ENCODE data around the gene SLC4A3. TPM values are rescaled to one million over a fixed set of nuclear protein-coding genes. Genes with fewer than 3 reads are reported as not detected.

Gene SLC4A3
- total RNA-seq, 1 donor from 2014 or later, result 12.2 TPM

DNA sequence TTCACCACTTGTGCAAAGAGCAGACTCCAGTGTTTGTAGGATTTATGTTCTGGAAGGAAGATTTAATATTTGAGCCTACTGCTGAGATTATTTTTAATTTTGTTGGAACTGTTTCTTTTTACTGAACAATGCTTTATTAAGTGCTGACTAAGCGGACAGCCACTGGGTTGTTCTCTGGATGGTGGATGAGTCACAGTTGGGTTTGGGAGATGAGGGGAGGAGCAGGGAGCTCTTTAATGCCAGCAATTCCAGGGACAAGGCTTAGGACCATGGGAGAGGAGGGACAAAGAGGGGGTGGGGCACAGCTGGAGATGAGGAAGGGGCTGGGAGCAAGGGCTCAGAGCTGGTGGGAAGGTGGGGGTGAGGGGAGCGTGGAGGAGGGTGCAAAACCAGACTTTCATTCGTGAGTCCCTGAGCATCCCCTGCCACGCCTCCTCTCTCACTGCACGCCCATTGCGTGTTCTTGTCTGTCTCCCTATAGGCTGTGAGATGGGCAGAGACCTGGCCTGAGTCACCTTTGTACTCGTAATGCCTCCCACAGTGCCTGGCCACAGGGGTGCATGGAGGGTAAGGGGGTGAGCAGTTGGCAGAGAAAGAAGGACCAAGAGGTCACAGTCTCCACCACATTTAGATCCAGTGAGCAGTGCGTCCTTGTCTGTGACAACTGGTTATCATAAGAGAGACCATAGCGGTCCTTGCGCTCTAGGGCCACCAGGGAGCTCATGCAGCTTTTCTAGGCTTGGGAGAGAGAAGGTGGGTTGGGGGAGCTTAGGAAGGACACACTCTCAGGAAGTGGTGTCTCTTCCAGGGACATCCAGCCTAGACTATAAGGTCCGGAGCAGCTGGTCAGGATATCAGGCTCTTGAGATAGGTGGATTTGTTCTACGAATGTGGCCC, 18.4 kb downstream of the SLC4A3 start:
- DNase-seq (ENCODE audit: low spot score), result peak; percentile 45

DNA sequence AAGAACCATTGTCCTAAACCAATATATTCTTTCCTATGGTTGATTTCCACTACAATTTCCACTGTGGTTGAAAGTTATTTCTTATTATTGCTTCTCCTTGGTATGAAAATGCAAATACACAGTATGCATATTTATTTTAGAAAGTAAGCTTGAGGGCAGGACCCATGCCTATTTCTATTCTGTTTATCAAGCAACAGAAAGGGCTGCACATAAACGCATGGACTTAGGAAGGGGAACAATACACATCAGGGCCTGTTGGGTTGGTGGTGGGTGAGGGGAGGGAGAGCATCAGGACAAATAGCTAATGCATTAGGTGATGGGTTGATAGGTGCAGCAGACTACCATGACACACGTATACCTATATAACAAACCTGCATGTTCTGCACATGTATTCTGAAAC, 20.7 kb downstream of the SLC4A3 start:
- DNase-seq (ENCODE audit: low spot score), result no peak

DNA sequence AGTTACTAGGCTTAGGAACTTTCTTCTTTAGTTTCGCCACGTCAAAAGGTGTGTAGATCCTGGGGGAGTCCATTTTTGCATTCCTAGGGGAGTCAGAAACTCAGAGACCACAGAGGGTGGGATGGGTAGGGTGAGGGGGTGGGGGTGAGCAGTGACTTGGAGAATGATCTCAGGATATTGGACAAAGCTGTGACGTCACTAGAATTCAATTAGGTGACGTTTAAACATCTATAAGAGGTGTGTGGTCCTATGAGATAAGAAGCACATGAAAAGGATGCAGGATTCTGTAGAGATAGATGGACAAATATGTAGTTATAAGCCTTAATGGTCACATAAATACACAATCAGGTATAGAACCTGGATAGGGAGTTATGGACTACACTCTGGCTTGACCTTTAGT, 21.5 kb downstream of the SLC4A3 start:
- DNase-seq (ENCODE audit: low spot score), result no peak

DNA sequence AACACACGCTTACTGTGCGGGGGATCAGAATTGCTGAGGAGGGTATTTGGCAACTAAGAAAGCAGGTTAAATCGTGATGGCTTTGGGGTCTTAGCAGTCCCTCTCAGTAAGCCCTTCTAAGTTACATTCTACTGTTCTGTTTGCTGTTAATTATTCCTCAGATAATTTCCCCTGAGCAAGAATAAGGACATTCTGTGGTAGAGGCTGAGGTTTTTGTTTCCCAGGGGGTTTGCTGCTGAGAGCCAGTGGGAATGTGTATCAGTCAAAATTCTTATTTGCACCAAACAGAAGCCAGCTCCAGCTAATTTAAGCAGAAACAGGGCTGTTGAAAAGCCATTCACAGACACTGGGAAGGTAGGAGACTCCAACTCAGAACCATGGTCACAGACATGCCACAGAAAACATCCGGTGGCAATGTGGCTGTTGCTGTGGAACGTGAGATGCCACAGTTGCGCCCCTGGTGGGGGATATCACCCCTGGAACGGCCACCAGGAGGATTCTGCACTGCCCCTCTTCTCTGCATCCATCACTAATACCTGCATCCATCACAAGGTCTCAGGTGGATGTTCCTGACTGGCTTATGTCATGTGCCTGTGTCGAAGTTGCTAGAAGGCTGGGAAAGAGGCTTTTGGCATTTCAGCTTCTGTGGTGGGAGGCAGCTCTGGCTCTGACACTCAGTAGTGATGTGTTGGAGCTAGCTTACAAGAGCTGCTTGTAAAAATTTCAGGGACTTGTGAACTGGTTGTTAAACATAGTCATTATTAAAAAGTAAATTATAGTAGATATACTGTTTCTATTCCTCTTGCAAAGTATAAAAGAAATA, 23.2 kb downstream of the SLC4A3 start:
- peak; percentile 24 for DNase-seq (ENCODE audit: low spot score)

DNA sequence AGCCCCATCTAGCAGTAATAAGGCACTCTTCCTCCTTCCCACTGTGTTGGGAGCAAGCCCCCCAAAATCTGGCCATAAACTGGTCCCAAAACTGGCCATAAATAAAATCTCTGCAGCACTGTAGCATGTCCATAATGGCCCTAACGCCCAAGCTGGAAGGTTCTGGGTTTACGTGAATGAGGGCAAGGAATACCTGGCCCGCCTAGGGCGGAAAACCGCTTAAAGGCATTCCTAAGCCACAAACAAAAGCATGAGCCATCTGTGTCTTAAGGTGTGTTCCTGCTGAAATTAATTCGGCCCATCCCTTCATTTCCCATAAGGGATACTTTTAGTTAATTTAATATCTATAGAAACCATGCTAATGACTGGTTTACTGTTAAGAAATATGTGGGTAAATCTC, 24.2 kb downstream of the SLC4A3 start:
- DNase-seq (ENCODE audit: low spot score), result peak; percentile 9

DNA sequence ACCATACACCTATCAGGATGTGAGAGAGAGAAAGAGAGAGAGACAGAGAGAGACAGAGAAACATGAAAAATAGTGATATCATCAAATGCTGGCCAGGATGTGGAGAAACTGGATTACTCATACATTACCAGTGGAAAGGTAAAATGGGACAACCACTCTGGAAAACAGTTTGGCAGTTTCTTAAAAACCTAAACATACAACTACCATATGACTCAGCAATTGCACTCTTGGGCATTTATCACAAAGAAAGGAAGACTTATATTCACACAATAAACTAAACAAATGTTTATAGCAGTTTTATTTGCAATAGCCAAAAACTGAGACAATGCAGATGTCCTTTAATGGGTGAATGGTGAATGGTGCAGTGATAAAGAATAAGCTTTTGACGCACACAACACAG, 29.1 kb downstream of the SLC4A3 start:
- no peak for DNase-seq (ENCODE audit: low spot score)

DNA sequence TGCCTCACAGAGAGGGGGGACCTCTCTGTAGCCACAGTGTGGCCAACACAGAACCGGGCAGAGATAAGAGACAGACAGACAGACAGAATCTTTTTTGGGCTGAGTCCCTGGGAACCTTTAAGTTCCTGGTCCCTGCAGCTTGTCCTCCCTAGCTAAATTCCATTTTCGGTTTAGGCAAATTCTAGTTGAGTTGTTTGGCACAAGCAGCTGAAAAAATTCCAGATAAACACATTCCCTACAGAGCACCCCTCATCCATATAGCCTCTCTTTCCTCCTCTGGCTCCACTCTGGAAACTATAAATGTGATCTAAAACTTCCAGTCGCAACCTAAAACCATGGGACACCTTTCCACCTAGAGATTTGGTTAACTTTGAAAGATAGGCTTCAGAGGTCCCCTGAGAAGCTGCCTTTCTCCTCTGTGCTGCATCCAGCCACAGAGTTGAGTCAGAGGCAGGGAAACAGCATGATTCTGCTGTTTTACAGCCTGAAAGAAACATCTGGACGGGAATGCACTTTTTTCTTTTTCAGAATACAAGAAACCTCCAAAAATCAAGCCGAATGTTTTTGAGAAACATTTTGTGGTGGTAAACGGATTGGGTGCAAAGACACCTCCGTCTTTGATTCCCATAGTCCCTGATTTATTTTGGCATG, 30.9 kb downstream of the SLC4A3 start:
- no peak for DNase-seq (ENCODE audit: low spot score)

DNA sequence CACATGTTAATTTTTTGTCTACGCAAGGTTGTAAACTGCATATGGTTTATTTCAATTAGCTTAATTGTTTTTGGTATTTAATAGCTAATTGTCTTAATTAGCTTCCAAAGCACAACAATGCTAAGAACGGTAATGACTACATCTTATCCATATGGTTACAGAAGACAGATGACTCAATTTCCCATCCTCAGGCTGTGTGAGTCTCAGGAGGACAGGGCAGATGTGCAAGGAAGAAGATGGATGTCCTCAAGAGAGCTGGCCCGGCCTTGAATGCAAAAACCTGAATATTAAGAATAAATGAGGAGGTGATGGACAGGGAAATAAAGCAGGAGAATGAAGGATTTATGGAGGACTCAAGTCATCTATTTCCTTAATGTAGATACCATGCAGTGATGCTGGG, 31.4 kb downstream of the SLC4A3 start:
- no peak for DNase-seq (ENCODE audit: low spot score)

DNA sequence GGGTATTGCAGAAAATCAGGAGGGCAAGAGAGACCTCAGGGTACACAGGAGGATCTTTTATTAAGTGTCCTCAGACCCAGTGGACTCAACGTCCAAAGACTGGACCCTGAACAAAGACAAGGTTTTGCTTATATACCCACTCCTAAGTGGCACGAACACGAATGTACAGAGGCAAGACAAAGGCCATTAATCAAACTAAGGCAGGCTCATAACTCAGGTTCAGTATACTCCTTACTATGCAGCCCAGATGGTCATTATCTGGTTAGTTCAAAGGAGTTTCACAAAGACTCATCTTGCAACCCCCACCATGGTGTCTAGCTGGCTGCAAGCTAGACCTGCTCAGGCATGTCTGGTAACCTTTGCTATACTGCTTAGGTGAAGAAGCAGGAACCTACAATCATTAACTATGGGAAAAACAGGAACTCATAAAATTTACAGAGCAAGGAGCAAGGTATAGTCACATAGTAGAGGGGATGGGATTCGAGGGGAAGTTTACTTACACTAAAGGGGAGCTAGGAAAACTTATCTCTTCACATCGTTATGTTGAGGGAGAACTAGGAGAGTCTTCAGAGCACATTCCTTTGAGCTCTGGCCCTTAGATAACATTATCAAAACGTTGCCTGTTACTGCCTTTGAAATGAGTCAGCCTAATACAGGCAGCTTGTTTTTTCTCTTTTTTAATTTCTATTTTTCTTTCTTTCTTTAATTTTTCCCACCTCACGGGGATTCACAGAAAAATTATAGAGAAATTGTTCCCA, 33.9 kb downstream of the SLC4A3 start:
- no peak for DNase-seq (ENCODE audit: low spot score)

DNA sequence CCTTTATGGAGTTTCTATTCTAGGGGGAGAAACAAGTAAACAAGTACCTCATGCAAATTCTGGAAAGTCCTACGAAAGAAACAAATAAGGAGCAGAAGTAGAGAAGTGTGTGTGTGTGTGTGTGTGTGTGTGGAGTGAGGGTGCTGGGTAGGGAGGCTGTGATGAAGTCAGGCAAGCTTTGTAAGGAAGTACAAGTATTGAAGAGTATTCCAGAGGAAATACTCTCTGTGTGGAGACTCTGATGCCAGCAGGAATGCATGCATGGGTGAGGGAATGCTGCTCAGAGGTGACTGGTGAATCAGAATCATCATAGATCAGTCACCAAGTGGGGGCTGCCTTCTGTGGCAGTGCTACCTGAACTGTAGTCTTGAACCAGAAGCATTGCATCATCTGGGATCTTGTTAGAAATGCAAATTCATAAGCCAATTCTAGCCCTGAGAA, 34.5 kb downstream of the SLC4A3 start:
- no peak for DNase-seq (ENCODE audit: low spot score)

DNA sequence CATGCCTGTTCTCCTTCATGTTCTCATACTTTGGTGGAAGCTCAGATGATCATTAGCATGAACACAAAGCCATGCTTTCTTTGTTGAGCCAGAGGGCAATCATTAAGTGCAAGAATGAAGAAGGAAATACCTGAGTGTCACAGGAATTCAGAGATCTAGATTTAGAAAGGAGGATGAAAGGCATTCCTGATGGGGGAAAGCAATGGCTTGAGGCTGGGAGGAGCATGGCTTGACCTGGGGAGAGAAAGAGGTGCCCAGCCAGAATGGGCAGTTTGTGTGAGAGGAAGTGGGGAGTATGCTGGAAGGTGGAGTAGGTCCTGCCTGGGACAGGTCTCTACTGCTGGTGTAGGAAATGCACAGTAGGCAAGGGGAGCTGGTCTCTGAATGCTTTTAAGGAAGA, 35.1 kb downstream of the SLC4A3 start:
- DNase-seq (ENCODE audit: low spot score), result no peak

DNA sequence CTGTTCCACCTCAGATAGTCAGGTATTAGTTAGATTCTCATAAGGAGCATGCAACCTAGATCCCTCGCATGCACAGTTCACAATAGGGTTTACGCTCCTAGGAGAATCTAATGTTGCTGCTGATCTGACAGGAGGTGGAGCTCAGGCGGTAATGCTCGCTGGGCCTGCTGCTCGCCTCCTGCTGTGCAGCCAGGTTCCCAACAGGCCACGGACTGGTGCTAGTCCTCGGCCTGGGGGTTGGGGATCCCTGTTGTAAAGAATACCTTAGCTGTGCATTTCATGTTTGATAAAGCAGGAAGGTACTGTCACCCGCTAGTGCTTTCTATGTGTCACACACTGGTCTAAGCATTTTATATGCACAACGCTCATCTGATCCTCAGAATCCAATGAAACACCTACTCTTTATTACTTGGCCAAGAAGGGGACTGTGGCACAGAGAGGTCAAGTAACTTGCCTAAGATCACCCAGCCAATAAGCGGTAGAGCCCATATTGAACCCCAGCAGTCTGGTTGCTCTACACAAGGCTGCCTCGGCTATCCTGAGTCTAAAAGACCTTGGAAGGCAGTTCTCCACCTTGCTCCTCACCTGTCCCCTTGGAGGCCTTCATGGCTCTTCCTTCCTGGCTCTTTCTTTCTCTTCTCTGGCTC, 35.8 kb downstream of the SLC4A3 start:
- DNase-seq (ENCODE audit: low spot score), result no peak

DNA sequence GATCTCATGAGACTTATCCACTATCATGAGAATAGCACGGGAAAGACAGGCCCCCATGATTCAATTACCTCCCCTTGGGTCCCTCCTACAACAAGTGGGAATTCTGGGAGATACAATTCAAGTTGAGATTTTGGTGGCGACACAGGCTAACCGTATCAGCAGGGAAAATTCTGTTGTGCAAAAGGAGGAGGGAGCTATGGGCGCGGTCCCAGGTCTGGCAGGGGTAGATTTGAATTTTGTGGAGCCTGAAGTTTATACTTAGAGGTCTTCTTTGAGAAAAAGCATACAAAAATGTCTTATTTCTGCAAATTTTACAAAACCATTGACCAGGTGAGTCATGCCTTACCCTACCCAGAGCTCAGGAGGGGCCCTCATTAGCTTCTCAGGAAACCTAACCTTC, 36.6 kb downstream of the SLC4A3 start:
- DNase-seq (ENCODE audit: low spot score), result no peak

DNA sequence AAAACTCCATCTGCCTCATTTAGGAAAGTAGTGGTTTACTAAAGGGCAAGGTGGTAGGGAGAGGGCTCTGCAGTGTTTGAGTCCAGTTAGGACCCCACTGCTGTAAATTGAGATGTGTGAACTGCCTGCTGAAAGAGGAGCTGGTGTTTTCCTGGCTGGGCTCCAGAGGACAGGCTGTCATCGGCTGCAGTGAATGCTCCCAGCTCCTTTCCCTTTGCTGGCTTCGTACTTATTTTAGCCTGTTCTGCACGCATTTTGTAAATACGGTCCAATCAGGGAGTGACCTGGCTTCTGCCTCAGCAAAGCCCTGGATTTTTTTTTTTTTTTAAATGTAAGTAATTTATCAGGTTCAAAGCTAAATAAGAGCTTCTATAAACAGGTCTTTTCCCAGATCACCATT, 37.5 kb downstream of the SLC4A3 start:
- DNase-seq (ENCODE audit: low spot score), result peak; percentile 67

DNA sequence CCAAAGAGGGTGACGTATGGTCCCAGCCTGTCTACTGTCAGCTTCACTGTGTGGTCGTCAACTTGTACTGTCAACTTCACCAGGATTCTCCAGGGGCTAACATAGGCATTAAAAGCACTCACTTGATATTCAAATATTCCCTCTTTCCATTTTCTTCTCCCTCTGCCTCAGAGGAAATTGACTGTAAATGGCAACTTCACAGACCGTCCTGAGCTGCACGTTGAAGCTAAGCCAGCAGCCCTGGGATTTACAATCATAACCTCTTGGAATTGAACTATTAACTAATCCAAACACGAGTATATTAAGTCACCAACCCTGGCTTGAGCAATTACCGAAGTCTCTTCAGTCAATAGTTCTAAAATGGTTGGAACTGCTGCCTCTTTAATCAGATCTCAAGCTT, 38.5 kb downstream of the SLC4A3 start:
- DNase-seq (ENCODE audit: low spot score), result no peak

DNA sequence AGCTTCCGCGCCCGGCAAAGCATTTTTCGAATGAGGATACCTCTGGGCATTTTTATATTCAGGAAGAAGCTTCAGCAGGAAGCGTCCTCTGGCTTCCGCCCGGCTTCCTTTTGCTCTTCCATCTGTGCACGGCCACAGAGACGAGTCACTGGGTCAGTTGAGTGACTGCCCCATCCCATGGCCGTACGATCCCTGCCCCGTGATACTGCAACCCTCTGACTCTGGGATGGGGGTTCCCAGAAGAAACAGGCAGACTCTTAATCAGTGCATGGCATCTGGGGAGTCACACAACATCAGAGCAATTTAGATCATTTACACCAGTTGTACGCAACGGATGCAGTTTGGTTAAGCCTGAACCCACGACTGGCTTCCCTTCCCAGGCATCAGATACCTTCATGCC, 40.9 kb downstream of the SLC4A3 start:
- no peak for DNase-seq (ENCODE audit: low spot score)

DNA sequence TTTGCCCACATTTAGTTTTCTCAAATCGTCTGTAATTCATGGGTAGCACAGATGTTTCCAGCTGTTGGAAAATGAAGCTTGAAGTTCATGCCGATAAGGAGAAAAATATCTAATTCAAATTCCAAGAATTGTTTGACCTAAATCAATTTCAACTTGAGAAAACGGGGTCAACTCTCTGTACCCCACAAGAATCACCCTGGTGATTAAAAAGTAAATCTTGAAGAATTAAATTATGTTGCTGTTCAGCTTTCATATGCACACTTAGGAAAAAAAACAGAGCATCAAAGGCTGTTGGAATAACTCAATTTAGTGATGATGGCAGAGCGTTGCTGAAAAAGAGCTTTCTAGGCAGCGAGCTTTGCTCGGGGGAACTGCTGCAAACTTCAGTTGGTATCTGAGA, 43.0 kb downstream of the SLC4A3 start:
- DNase-seq (ENCODE audit: low spot score), result no peak

DNA sequence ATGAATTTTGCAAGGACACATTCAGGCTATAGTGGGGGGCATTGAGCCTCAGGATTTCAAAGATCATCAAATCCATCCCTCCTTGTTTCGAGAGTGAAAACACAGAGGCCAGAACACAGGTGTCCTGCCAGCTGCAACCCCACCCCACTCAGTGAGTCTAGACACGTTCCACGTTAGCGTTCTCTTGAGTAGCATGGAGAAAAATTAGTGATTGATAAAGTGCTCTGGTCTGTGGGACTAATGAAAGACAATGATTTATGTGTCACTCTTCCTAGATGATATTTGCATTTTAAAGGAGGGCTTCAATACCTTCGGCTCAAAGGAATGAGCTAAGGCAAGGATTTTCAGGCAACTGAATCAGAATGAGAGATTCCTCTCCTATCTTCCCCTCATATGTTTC, 43.8 kb downstream of the SLC4A3 start:
- no peak for DNase-seq (ENCODE audit: low spot score)

DNA sequence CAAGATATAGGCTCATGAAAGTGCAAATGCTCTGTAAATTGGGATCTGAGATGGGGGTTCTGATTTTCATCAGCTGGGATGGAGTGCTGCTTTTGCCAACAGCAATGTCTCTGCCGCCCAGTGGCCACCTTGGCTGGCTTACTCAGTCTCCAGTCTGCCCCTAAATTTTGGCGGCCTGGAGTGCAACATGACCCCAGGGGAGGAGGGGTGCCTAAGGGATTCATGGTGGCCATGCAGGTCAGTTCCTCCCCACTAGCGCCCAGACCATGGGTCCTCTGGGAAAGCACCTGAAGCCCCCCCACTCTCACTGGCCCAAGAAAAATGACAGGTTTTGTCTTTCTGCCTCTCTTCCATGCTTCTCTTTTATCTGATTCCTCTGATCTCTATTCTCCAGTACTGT, 45.0 kb downstream of the SLC4A3 start:
- peak; percentile 30 for DNase-seq (ENCODE audit: low spot score)

DNA sequence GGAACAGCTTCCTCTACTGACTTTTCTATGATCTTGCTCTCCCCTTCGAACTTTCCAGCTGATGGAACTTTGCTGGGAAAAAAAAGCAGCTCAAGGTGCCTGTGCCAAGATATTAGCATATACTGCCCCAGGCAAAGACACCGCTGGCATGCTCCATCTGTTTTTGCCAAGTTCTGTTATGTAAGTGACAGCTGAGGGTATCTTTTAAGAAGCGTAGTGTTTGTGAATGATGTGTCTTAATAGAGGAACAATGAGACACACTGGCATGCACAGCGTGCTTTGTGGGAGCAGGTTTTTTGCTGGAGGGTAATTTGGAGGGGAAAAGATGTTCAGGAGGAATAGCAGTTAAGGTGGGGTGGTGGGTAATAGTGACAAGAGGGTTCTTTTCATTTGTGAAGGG, 47.8 kb downstream of the SLC4A3 start:
- DNase-seq (ENCODE audit: low spot score), result no peak

DNA sequence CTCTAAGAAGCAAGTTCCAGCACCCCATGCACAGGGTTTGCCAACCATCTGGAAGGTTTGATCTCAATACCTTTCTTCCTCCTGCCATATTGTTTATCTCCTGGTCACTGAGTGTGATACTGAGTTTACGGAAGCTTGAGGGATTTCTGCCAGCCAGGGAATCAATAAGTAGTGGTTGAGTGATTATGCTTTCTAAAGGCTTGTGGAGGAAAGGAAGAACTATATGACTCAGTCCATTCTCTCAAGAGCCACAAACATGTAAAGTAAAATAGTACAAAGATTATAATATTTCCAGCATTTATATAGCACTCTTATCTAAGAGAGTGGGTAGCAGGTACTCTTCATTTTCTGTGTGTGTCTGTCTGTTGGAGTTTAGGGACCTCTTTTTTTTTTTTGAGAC, 49.2 kb downstream of the SLC4A3 start:
- no peak for DNase-seq (ENCODE audit: low spot score)

Measured in ureter (tissue), 1 donor.